Smooth muscle cell (in vitro differentiated cells): ENCODE measurements around the gene LRRC30. TPM values are rescaled to one million over a fixed set of nuclear protein-coding genes. Genes with fewer than 3 reads are reported as not detected.

Source experiments
- DNase-seq: peaks from one replicate; lab custom pipeline; 2025; ENCODE audit not compliant: unreplicated experiment; lab: John Stamatoyannopoulos, UW
- H2AFZ ChIP-seq: fragments of 200-600 bp; sonication (generic); 2 replicates; pipeline ENCODE4 v1.6.0; 2016; ENCODE audit warnings: antibody characterized with exemption, low read depth, mild to moderate bottlenecking
- H3F3A ChIP-seq: fragments of 200-600 bp; sonication (generic); 2 replicates; pipeline ENCODE4 v1.6.0; 2017; ENCODE audit warnings: antibody characterized with exemption, low read depth
- H3K27ac ChIP-seq: fragments of 200-600 bp; sonication (generic); 2 replicates; pipeline ENCODE4 v1.5.1; 2016; ENCODE audit warnings: low read depth, mild to moderate bottlenecking
- H3K27me3 ChIP-seq: fragments of 200-600 bp; sonication (generic); 2 replicates; pipeline ENCODE4 v1.6.1; 2016; ENCODE audit warnings: low read depth, mild to moderate bottlenecking
- H3K36me3 ChIP-seq: fragments of 200-600 bp; sonication (generic); 2 replicates; pipeline ENCODE4 v1.5.1; 2016; ENCODE audit warnings: low read depth
- H3K4me1 ChIP-seq: fragments of 200-600 bp; sonication (generic); 2 replicates; pipeline ENCODE4 v1.5.1; 2016; ENCODE audit warnings: low read depth
- H3K4me2 ChIP-seq: fragments of 200-600 bp; sonication (generic); 2 replicates; pipeline ENCODE4 v1.6.0; 2016; ENCODE audit warnings: mild to moderate bottlenecking
- H3K4me3 ChIP-seq: fragments of 200-600 bp; sonication (generic); 2 replicates; pipeline ENCODE4 v1.5.1; 2016; ENCODE audit warnings: mild to moderate bottlenecking
- H3K79me2 ChIP-seq: fragments of 200-600 bp; sonication (generic); 2 replicates; pipeline ENCODE4 v1.6.0; 2016; ENCODE audit warnings: low read depth, mild to moderate bottlenecking
- H3K9ac ChIP-seq: fragments of 200-600 bp; sonication (generic); 2 replicates; pipeline ENCODE4 v1.6.0; 2016; ENCODE audit warnings: low read depth
- H3K9me3 ChIP-seq: fragments of 200-600 bp; sonication (generic); replicated peaks from 2 replicates; pipeline ENCODE4 v1.5.1; 2016; ENCODE audit warnings: low read depth
- H4K20me1 ChIP-seq: fragments of 200-600 bp; sonication (generic); 2 replicates; pipeline ENCODE4 v1.6.0; 2016; ENCODE audit warnings: low read depth
- WGBS: methylation state at CpG from one replicate; pipeline ENCODE4 v1.1.7; 2016; ENCODE audit warnings: low lambda C conversion rate; 5-methylcytosine and 5-hydroxymethylcytosine counted together
- polyA plus RNA-seq: library from polyadenylated mRNA; unstranded; fragments of >200 nt; fragmentation: Nextera tagmentation; extraction: Ambion mirVana; gene quantifications from 2 replicates; pipeline ENCODE4 v1.2.1, GENCODE V29; 2016
- total RNA-seq: library from RNA; depleted of rRNA; stranded (reverse); fragments of >200 nt; gene quantifications from 2 replicates; pipeline ENCODE4 v1.2.3, GENCODE V29; 2014
- TF ChIP-seq, protein P1 (sequence below): fragments of 200-600 bp; sonication (generic); IDR thresholded peaks from 2 replicates; pipeline ENCODE4 v1.5.1; 2017; ENCODE audit warnings: borderline replicate concordance, mild to moderate bottlenecking, antibody characterized with exemption; ENCODE audit not compliant: insufficient read depth, poor library complexity, severe bottlenecking

Gene LRRC30
- total and polyA plus RNA-seq, 2 experiments from 2014 or later: not detected

DNA sequence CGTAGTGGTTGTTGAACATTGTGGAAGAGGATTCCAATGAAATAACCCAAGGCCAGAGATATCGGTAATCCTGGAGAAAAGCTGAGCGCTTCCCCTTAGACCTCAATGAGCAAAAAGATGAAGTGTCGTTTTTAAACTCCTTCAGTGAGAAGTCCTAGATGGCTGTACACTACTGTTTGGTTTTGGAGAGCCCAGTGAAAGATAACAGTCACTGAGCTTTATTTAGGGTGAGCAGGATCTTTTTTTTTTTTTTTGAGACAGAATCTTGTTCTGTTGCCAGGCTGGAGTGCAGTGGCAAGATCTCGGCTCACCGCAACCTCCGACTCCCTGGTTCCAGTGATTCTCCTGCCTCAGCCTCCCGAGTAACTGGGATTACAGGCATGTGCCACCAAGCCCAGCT is 24.2 kb downstream of the LRRC30 start:
- DNase-seq: no peak
- H3F3A ChIP-seq: no peaks in the 10 kb centered on the region
- no peaks in the 10 kb centered on the region for H3K27me3 ChIP-seq
- 92% methylated on average over 8 of the region's 8 CpGs for WGBS
- H3K36me3 ChIP-seq: no peaks in the 10 kb centered on the region
- H4K20me1 ChIP-seq: no peaks in the 10 kb centered on the region
- no peak overlapping the region for H3K4me2 ChIP-seq
- H3K4me3 ChIP-seq: no peak overlapping the region
- H3K9ac ChIP-seq: no peak overlapping the region
- no peaks in the 10 kb centered on the region for H3K79me2 ChIP-seq
- TF ChIP-seq, protein P1, sequence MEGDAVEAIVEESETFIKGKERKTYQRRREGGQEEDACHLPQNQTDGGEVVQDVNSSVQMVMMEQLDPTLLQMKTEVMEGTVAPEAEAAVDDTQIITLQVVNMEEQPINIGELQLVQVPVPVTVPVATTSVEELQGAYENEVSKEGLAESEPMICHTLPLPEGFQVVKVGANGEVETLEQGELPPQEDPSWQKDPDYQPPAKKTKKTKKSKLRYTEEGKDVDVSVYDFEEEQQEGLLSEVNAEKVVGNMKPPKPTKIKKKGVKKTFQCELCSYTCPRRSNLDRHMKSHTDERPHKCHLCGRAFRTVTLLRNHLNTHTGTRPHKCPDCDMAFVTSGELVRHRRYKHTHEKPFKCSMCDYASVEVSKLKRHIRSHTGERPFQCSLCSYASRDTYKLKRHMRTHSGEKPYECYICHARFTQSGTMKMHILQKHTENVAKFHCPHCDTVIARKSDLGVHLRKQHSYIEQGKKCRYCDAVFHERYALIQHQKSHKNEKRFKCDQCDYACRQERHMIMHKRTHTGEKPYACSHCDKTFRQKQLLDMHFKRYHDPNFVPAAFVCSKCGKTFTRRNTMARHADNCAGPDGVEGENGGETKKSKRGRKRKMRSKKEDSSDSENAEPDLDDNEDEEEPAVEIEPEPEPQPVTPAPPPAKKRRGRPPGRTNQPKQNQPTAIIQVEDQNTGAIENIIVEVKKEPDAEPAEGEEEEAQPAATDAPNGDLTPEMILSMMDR: no peak
- no peak overlapping the region for H2AFZ ChIP-seq
- peaks cover 8% of the 10 kb centered on the region for H3K4me1 ChIP-seq
- no peak overlapping the region for H3K27ac ChIP-seq
- H3K9me3 ChIP-seq: no peaks in the 10 kb centered on the region

DNA sequence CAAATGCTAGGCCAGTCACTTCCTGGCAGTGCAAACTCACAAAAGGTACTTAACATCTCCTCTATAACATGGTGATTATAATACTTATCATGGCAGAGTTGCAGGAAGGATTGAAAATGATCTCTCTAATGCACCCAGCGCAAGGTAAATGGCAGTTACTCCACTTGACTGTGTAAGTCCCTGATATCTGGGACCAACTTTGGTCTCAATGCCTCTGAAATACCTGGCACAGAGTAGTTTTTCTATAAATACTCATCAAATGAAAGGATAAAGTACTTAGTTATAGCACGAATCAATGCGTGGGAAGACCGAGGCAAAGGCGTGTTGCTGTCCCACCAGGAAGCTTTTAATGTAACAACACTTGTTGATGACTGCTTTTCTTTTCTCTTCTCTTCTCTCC is 24.8 kb downstream of the LRRC30 start:
- no peak for DNase-seq
- Histone ChIP-seq H3K4me3 (no peak overlapping the region), H3F3A (no peaks in the 10 kb centered on the region), H3K27ac (no peak overlapping the region), H3K79me2 (no peaks in the 10 kb centered on the region), H3K9me3 (no peaks in the 10 kb centered on the region), H3K9ac (no peak overlapping the region), H3K27me3 (no peaks in the 10 kb centered on the region), H2AFZ (no peak overlapping the region), H4K20me1 (no peaks in the 10 kb centered on the region), H3K4me2 (no peak overlapping the region), H3K36me3 (no peaks in the 10 kb centered on the region), H3K4me1 (peaks cover 8% of the 10 kb centered on the region)
- TF ChIP-seq, protein P1: no peak
- WGBS: 98% methylated on average over 5 of the region's 5 CpGs

DNA sequence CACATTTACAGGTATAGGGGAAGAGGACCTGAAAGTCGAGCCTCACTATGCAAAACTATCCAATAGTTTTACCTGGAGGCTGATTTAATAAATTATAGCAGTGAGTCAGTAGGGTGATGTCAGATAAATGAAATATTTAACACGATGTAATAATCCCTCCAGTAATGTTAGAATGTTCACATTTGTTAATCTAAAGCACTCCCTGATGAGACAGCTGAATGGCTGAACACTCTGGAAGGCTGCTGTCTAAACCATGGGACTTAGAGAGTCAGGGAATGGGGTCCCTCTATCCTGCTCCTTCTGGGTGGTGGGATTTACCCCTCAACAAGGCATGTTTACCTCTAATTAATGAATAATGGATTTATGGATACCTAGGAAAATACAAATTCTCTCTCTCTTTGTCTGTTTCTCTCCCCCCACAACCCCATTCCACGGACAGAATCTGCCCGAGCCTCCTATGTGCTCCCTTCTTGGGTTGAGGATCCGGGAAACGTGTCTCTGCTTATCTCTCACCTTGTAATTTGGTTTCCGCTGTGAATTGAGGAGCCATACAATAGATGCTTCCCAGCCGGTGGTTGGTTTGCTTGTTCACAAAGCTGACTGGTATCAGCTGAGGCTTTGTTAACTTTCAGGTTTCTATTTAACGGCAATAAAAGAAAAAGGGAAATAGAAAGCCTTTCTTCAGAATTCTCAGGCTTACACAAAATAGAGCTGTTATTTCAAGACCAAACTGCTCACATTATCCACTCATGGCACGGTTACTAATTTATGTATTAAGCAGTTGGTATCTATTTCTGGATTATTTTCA is 25.9 kb downstream of the LRRC30 start:
- Histone ChIP-seq H2AFZ (no peak overlapping the region), H3K4me3 (no peak overlapping the region), H3F3A (no peaks in the 10 kb centered on the region), H3K4me1 (peaks cover 8% of the 10 kb centered on the region), H3K27me3 (no peaks in the 10 kb centered on the region), H3K4me2 (no peak overlapping the region), H3K9ac (no peak overlapping the region), H4K20me1 (no peaks in the 10 kb centered on the region), H3K36me3 (no peaks in the 10 kb centered on the region), H3K9me3 (no peaks in the 10 kb centered on the region), H3K79me2 (no peaks in the 10 kb centered on the region), H3K27ac (no peak overlapping the region)
- DNase-seq: no peak
- TF ChIP-seq, protein P1: no peak
- WGBS: 81% methylated on average over 10 of the region's 10 CpGs

DNA sequence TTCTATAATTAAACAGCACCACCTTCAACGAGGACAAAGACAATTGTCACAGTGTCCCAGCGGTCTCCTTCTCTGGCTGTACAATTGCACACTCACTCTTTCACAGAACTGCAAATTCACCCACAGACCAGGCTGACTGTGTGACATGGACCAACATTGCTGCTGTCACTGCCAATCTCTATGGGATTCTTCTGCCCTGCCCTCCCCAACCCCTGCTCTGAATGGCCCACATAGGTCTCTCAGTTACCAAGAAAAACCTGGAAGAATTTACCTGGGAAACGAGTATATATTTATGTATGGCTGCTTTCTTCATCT is 26.5 kb downstream of the LRRC30 start:
- H3K27ac ChIP-seq: no peak overlapping the region
- H4K20me1 ChIP-seq: no peaks in the 10 kb centered on the region
- no peak overlapping the region for H3K4me3 ChIP-seq
- H3F3A ChIP-seq: no peaks in the 10 kb centered on the region
- no peaks in the 10 kb centered on the region for H3K36me3 ChIP-seq
- 93% methylated on average over 3 of the region's 3 CpGs for WGBS
- H3K9me3 ChIP-seq: no peaks in the 10 kb centered on the region
- no peak for DNase-seq
- H3K79me2 ChIP-seq: no peaks in the 10 kb centered on the region
- no peak overlapping the region for H3K4me2 ChIP-seq
- no peak overlapping the region for H2AFZ ChIP-seq
- H3K27me3 ChIP-seq: no peaks in the 10 kb centered on the region
- no peak overlapping the region for H3K9ac ChIP-seq
- TF ChIP-seq, protein P1: no peak
- H3K4me1 ChIP-seq: peaks cover 8% of the 10 kb centered on the region
